H1 (cell line): ENCODE measurements around the gene RASSF4. TPM values are rescaled to one million over a fixed set of nuclear protein-coding genes. Genes with fewer than 3 reads are reported as not detected.

Source experiments
- CTCF ChIA-PET: fragments of 300-600 bp; sonication (Branson Sonifier 250); formaldehyde crosslinking; loops from one replicate; lab custom pipeline; 2021; ENCODE audit not compliant: partially characterized antibody; lab: Charles Lee
- POLR2A ChIA-PET: fragments of 300-600 bp; sonication (Branson Sonifier 250); formaldehyde crosslinking; loops from one replicate; lab custom pipeline; 2021; ENCODE audit warnings: inconsistent platforms; ENCODE audit not compliant: partially characterized antibody; lab: Charles Lee
- DNase-seq, 2 experiments: peaks; one replicate each; pipeline versions ENCODE4 v3.0.0 to v3.0.0-alpha.2; 2010 to 2022; ENCODE audit warnings: low spot score in 2 of 2, low read depth in 1 of 2, mixed read lengths in 1 of 2
- FAIRE-seq: peaks from 2 replicates; lab custom pipeline; 2011; peaks lifted over from hg19 to GRCh38; lab: Jason Lieb, UNC
- H2AFZ ChIP-seq: 2 replicates; pipeline ENCODE4 v1.8.1; 2012; ENCODE audit warnings: low read length, inconsistent platforms
- H2AK5ac ChIP-seq: 2 replicates; pipeline ENCODE4 v1.6.1; 2013; ENCODE audit warnings: low read depth, low read length
- H2BK120ac ChIP-seq: replicated peaks from 2 replicates; pipeline ENCODE3; 2013; ENCODE audit warnings: low read depth, low read length, inconsistent platforms
- H2BK12ac ChIP-seq: 2 replicates; pipeline ENCODE4 v1.6.1; 2013; ENCODE audit warnings: low read depth, low read length
- H2BK15ac ChIP-seq: 2 replicates; pipeline ENCODE4 v1.6.1; 2013; ENCODE audit warnings: low read length
- H2BK20ac ChIP-seq: 2 replicates; pipeline ENCODE4 v1.6.1; 2013; ENCODE audit warnings: low read length
- H2BK5ac ChIP-seq: 2 replicates; pipeline ENCODE4 v1.6.1; 2013; ENCODE audit warnings: low read depth, low read length
- H3K14ac ChIP-seq: 2 replicates; pipeline ENCODE4 v1.6.1; 2013; ENCODE audit warnings: inconsistent platforms; ENCODE audit not compliant: insufficient read length
- H3K18ac ChIP-seq: 2 replicates; pipeline ENCODE4 v1.6.1; 2013; ENCODE audit warnings: low read length; ENCODE audit errors: extremely low read depth
- H3K23ac ChIP-seq: 2 replicates; pipeline ENCODE4 v1.6.1; 2013; ENCODE audit warnings: inconsistent platforms; ENCODE audit not compliant: insufficient read length
- H3K23me2 ChIP-seq: 2 replicates; pipeline ENCODE4 v1.6.1; 2013; ENCODE audit warnings: low read depth, low read length
- H3K27ac ChIP-seq: 2 replicates; pipeline ENCODE4 v1.6.1; 2011; ENCODE audit warnings: low read depth, low read length, inconsistent platforms
- H3K27me3 ChIP-seq, 4 experiments: replicated peaks in 1 of 4; 1 replicate in 1 of 4; 2 replicates in 3 of 4; pipeline versions ENCODE4 v1.6.1 to v1.8.1; 2011 to 2013; ENCODE audit warnings: low read length in 3 of 4, mild to moderate bottlenecking in 3 of 4, inconsistent platforms in 2 of 4, mixed read lengths in 2 of 4, moderate library complexity in 1 of 4; ENCODE audit not compliant: control insufficient read depth in 3 of 4, insufficient read depth in 3 of 4; ENCODE audit errors: extremely low read depth in 1 of 4
- H3K36me3 ChIP-seq, 4 experiments: 2 replicates each; pipeline versions ENCODE4 v1.6.1 to v1.8.1; 2011 to 2013; ENCODE audit warnings: mild to moderate bottlenecking in 4 of 4, low read length in 3 of 4, moderate library complexity in 2 of 4, control low read depth in 1 of 4, inconsistent platforms in 1 of 4; ENCODE audit not compliant: insufficient read depth in 4 of 4, control insufficient read depth in 2 of 4
- H3K4ac ChIP-seq: replicated peaks from 2 replicates; pipeline ENCODE3; 2013; ENCODE audit warnings: low read length, low read depth, mixed read lengths, inconsistent platforms; ENCODE audit not compliant: insufficient read length
- H3K4me1 ChIP-seq, 4 experiments: replicated peaks in 1 of 4; 1 replicate in 1 of 4; 2 replicates in 3 of 4; pipeline versions ENCODE4 v1.6.1 to v1.8.1; 2011 to 2013; ENCODE audit warnings: low read length in 3 of 4, inconsistent platforms in 2 of 4, mixed read lengths in 1 of 4; ENCODE audit not compliant: insufficient read depth in 4 of 4, control insufficient read depth in 3 of 4
- H3K4me2 ChIP-seq, 2 experiments: 2 replicates each; pipeline versions ENCODE4 v1.6.1 to v1.8.1; 2011 to 2013; ENCODE audit warnings: low read depth in 2 of 2, low read length in 2 of 2, control low read depth in 1 of 2, inconsistent platforms in 1 of 2, mild to moderate bottlenecking in 1 of 2; ENCODE audit not compliant: insufficient read depth in 1 of 2
- H3K4me3 ChIP-seq, 4 experiments: fragments of 200-600, 300-600 bp in 1 of 4; sonication (generic), shearing (Covaris generic), sonication (Bioruptor Twin) in 1 of 4; 2 replicates each; pipeline versions ENCODE4 v1.5.1 to v1.8.1; 2011 to 2016; ENCODE audit warnings: low read length in 4 of 4, low read depth in 3 of 4, control low read depth in 2 of 4, inconsistent platforms in 2 of 4, mild to moderate bottlenecking in 2 of 4, mixed read lengths in 1 of 4, moderate library complexity in 1 of 4; ENCODE audit not compliant: insufficient read depth in 2 of 4; ENCODE audit errors: extremely low read depth in 1 of 4
- H3K56ac ChIP-seq: replicated peaks from 2 replicates; pipeline ENCODE3; 2013; ENCODE audit warnings: low read depth, mild to moderate bottlenecking, mixed read lengths, low read length, inconsistent platforms; ENCODE audit not compliant: insufficient read length
- H3K79me1 ChIP-seq: 2 replicates; pipeline ENCODE4 v1.6.1; 2013; ENCODE audit warnings: low read depth, low read length, control low read depth
- H3K79me2 ChIP-seq, 2 experiments: 2 replicates each; pipeline versions ENCODE4 v1.6.1 to v1.8.1; 2012 to 2013; ENCODE audit warnings: low read length in 2 of 2, mild to moderate bottlenecking in 2 of 2, inconsistent platforms in 1 of 2; ENCODE audit not compliant: insufficient read depth in 2 of 2, control insufficient read depth in 1 of 2
- H3K9ac ChIP-seq, 4 experiments: replicated peaks in 1 of 4; 1 replicate in 1 of 4; 2 replicates in 3 of 4; pipeline versions ENCODE4 v1.6.1 to v1.8.1; 2011 to 2013; ENCODE audit warnings: low read depth in 3 of 4, low read length in 3 of 4, control low read depth in 2 of 4, mild to moderate bottlenecking in 2 of 4, moderate library complexity in 2 of 4, inconsistent platforms in 1 of 4; ENCODE audit errors: extremely low read depth in 1 of 4
- H3K9me3 ChIP-seq, 2 experiments: 2 replicates each; pipeline versions ENCODE4 v1.6.1 to v1.8.1; 2012 to 2013; ENCODE audit warnings: mild to moderate bottlenecking in 2 of 2, moderate library complexity in 2 of 2, control low read depth in 1 of 2, inconsistent platforms in 1 of 2, low read depth in 1 of 2, low read length in 1 of 2, mixed read lengths in 1 of 2; ENCODE audit not compliant: insufficient read depth in 2 of 2
- H4K20me1 ChIP-seq, 2 experiments: replicated peaks in 1 of 2; 2 replicates each; pipeline versions ENCODE3 to v1.8.1; 2011 to 2013; ENCODE audit warnings: inconsistent platforms in 2 of 2, low read length in 2 of 2, mild to moderate bottlenecking in 1 of 2; ENCODE audit not compliant: insufficient read depth in 2 of 2, control insufficient read depth in 1 of 2
- H4K5ac ChIP-seq: 2 replicates; pipeline ENCODE4 v1.6.1; 2013; ENCODE audit warnings: low read length, low read depth, mixed read lengths, inconsistent platforms; ENCODE audit not compliant: insufficient read length
- H4K8ac ChIP-seq: 2 replicates; pipeline ENCODE4 v1.8.0; 2013; ENCODE audit warnings: mild to moderate bottlenecking, moderate library complexity, low read length, inconsistent platforms; ENCODE audit not compliant: insufficient read depth; ENCODE audit errors: extremely low read depth
- H4K91ac ChIP-seq: replicated peaks from 2 replicates; pipeline ENCODE3; 2013; ENCODE audit warnings: low read length, mixed read lengths, inconsistent platforms; ENCODE audit not compliant: insufficient read length
- CTBP2 ChIP-seq: IDR thresholded peaks from 2 replicates; pipeline ENCODE4 v1.7.0; 2011; ENCODE audit warnings: borderline replicate concordance, mild to moderate bottlenecking, moderate library complexity, mixed read lengths, low read length; ENCODE audit not compliant: insufficient read depth, insufficient read length
- EGR1 ChIP-seq: IDR thresholded peaks from 2 replicates; pipeline ENCODE4 v1.6.1; 2011; ENCODE audit warnings: low read depth, low read length, borderline replicate concordance
- FOSL1 ChIP-seq: IDR thresholded peaks from 2 replicates; pipeline ENCODE4 v1.6.1; 2011; ENCODE audit warnings: mild to moderate bottlenecking, low read depth, low read length, moderate library complexity; ENCODE audit not compliant: insufficient read depth
- HDAC2 ChIP-seq, 2 experiments: fragments of 300-600 bp in 1 of 2; sonication (generic) in 1 of 2; IDR thresholded peaks; 2 replicates each; pipeline ENCODE4 v1.6.1; 2011 to 2012; ENCODE audit warnings: low read depth in 2 of 2, low read length in 2 of 2, mild to moderate bottlenecking in 2 of 2, moderate library complexity in 2 of 2, borderline replicate concordance in 1 of 2, inconsistent platforms in 1 of 2
- POLR2A ChIP-seq, 2 experiments: IDR thresholded peaks; 1 replicate in 1 of 2; 2 replicates in 1 of 2; pipeline ENCODE4 v1.6.1; 2011; ENCODE audit warnings: low read depth in 2 of 2, low read length in 2 of 2, mild to moderate bottlenecking in 2 of 2; ENCODE audit errors: control extremely low read depth in 1 of 2
- SP4 ChIP-seq: IDR thresholded peaks from 2 replicates; pipeline ENCODE4 v1.6.1; 2012; ENCODE audit warnings: low read length, inconsistent platforms
- TBP ChIP-seq: IDR thresholded peaks from 2 replicates; pipeline ENCODE4 v1.6.1; 2011; ENCODE audit warnings: low read depth, low read length, improper control_type of control experiment
- WGBS, 2 experiments: shearing (Covaris generic) in 1 of 2; methylation state at CpG; one replicate each; pipeline versions ENCODE4 v1.1.6 to v1.1.7; 2013 to 2015; ENCODE audit warnings: low lambda C conversion rate in 2 of 2, mixed read lengths in 2 of 2, inconsistent platforms in 1 of 2, low coverage in 1 of 2, missing lambda C conversion rate in 1 of 2; ENCODE audit not compliant: insufficient replicate concordance in 2 of 2, insufficient coverage in 1 of 2, insufficient read length in 1 of 2; ENCODE audit errors: extremely low coverage in 1 of 2, missing lambda C conversion rate in 1 of 2; 5-methylcytosine and 5-hydroxymethylcytosine counted together
- polyA plus RNA-seq, 7 experiments: library from polyadenylated mRNA; depleted of rRNA in 3 of 7; stranded (reverse) in 5 of 7; unstranded in 2 of 7; fragments of >200 nt in 5 of 7; fragments of 200-250 nt in 2 of 7; gene quantifications; 1 replicate in 5 of 7; 2 replicates in 1 of 7; 4 replicates in 1 of 7; pipeline versions ENCODE4 v1.2.1 to v1.2.3, GENCODE V29; 2011 to 2013; ENCODE audit warnings: missing spikeins in 2 of 7, mixed read lengths in 2 of 7
- total RNA-seq: library from RNA; stranded (reverse); fragmentation: NEBNext Ultra II Directional; extraction: Animal tissue kit (Norgen Biotek cat#: 25700); gene quantifications from 2 replicates; pipeline ENCODE4 v1.2.1, GENCODE V29; 2021

RASSF4 gene
- total and polyA plus RNA-seq, 2 of the 8 experiments (the other 6 are each of a cell fraction or from before 2014, with no cell fraction given): 14.3 to 14.5 TPM

DNA sequence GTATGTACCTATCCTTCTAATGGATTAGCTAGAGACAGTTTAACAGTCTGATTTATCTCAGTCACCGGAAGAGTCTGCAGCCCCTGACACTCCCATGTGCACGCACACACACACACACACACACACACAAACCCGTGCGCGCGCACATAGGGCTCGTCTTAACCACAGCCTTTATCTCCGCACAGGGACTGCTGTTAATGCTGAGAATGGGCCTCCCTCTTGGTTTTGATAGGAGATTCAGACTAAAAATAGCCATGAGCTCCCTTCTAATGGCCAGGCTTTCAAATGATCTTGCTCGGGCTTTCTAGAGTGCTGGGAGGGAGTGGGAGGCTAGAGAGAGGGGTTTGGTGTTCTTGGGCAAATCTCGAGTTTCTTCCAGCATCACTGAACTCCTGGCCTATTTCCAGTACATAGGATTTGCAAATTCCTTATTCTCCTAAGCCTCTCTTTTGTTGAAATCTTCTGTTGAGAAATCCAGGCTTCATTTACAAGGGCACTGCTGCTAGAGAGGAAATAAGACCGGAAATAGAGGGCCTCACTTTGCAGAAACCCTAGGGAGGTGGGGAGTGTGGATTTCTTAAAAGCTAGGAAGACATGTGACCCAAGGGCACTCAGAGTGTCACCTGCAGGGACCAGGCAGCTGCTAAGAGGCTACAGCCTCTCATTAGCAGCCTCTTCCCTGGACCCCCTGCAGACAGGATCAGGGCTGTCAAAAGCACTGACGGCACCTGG, 46.1 kb upstream of the RASSF4 start:
- peaks cover 0 to 5% of the 10 kb centered on the region in 2 experiments; a peak in 2 of 4 replicates for H3K9me3 ChIP-seq
- H3K36me3 ChIP-seq: no peaks in the 10 kb centered on the region; a peak in 1 of 8 replicates
- H2AFZ ChIP-seq: no peak overlapping the region
- no peak overlapping the region for H3K27ac ChIP-seq
- no peak overlapping the region for H2BK120ac ChIP-seq
- no peak for FAIRE-seq
- no peak overlapping the region for H4K91ac ChIP-seq
- no peak overlapping the region for H3K14ac ChIP-seq
- ChIA-PET POLR2A (interaction anchor here (0.6 to 0.9 kb wide), 2 partner anchors 10 to 28 kb away, joined by 3 read pairs; no protein-coding TSS in a partner anchor), CTCF (interaction anchor here (1.0 to 1.6 kb wide), 4 partner anchors 10 to 1226 kb away, joined by 3 to 4 read pairs (median 4); no protein-coding TSS in a partner anchor)
- no peak overlapping the region for H2BK5ac ChIP-seq
- TF ChIP-seq SP4 (no peak), FOSL1 (no peak), CTBP2 (no peak), POLR2A (IDR thresholded peaks at IDR 0.05; ENCODE audit: control extremely low read depth in 1 of 2, low read depth in 2 of 2, low read length in 2 of 2) (no peak), TBP (no peak), EGR1 (no peak), HDAC2 (IDR thresholded peaks at IDR 0.05; ENCODE audit: borderline replicate concordance in 1 of 2, low read depth in 2 of 2, low read length in 2 of 2) (no peak)
- H3K79me1 ChIP-seq: no peaks in the 10 kb centered on the region
- no peak overlapping the region for H2AK5ac ChIP-seq
- H3K79me2 ChIP-seq: no peaks in the 10 kb centered on the region
- no peak overlapping the region for H2BK20ac ChIP-seq
- H3K27me3 ChIP-seq: no peaks in the 10 kb centered on the region
- no peak overlapping the region for H2BK15ac ChIP-seq
- H3K4ac ChIP-seq: no peak overlapping the region
- H3K18ac ChIP-seq: no peak overlapping the region
- H3K23me2 ChIP-seq: no peaks in the 10 kb centered on the region
- H3K56ac ChIP-seq: no peak overlapping the region
- H3K4me2 ChIP-seq: no peak overlapping the region
- no peak overlapping the region for H4K5ac ChIP-seq
- H3K4me3 ChIP-seq: no peak overlapping the region
- H4K8ac ChIP-seq: no peak overlapping the region
- peaks cover 4 to 11% (median 8%) of the 10 kb centered on the region in 4 experiments; a peak in 6 of 7 replicates for H3K4me1 ChIP-seq
- WGBS, 2 experiments: 95% methylated on average over 12 of the region's 12 CpGs; no CpG with 5 or more reads in 1 of the 2 experiments
- no peak overlapping the region for H3K23ac ChIP-seq
- H4K20me1 ChIP-seq: no peaks in the 10 kb centered on the region
- DNase-seq: no peak
- H3K9ac ChIP-seq: no peak overlapping the region
- H2BK12ac ChIP-seq: no peak overlapping the region
